ENCODE data around the gene ASCL2. TPM values are rescaled to one million over a fixed set of nuclear protein-coding genes. Genes with fewer than 3 reads are reported as not detected.
A peak's percentile ranks its signal among the peaks of the same experiment; 100 is the strongest.

Gene ASCL2
- total RNA-seq, 1 donor from 2014 or later: 0.96 TPM

- Mint-ChIP-seq H3K27me3 (no peaks in the 10 kb centered on the region), H3K4me1 (peaks cover 33% of the 10 kb centered on the region), H3K4me3 (no peak overlapping the region), H3K27ac (no peak overlapping the region), H3K9me3 (no peaks in the 10 kb centered on the region), H3K36me3 (ENCODE audit: low read depth) (no peaks in the 10 kb centered on the region)
- no peak for DNase-seq
- intact Hi-C loops (cut with micrococcal nuclease): loop anchor here (1.0 to 10.0 kb wide), 3 partner anchors 73 to 230 kb away; partner anchors contain the start of gene CD81
Observed at GRCh38 chr11:2304506-2305139, 34.2 kb upstream of the ASCL2 start.

- DNase-seq: no peak
- Mint-ChIP-seq H3K27me3 (no peaks in the 10 kb centered on the region), H3K4me3 (peak overlapping the region; percentile 95), H3K36me3 (ENCODE audit: low read depth) (no peaks in the 10 kb centered on the region), H3K27ac (no peak overlapping the region), H3K4me1 (peaks cover 36% of the 10 kb centered on the region), H3K9me3 (no peaks in the 10 kb centered on the region)
- intact Hi-C loops (cut with micrococcal nuclease): loop anchor here (5.0 to 10.0 kb wide), 2 partner anchors 73 to 231 kb away; partner anchors contain the start of gene CD81
Observed at GRCh38 chr11:2303627-2304505, 33.5 kb upstream of the ASCL2 start.

GRCh38 chr11:2302896-2303626 is 32.7 kb upstream of the ASCL2 start:
- Mint-ChIP-seq H3K27me3 (no peaks in the 10 kb centered on the region), H3K36me3 (ENCODE audit: low read depth) (no peaks in the 10 kb centered on the region), H3K4me3 (peak overlapping the region; percentile 95), H3K27ac (peak overlapping the region; percentile 73), H3K9me3 (no peaks in the 10 kb centered on the region), H3K4me1 (peaks cover 36% of the 10 kb centered on the region)
- intact Hi-C loops (cut with micrococcal nuclease): loop anchor here (5.0 to 10.0 kb wide), 2 partner anchors 74 to 232 kb away; partner anchors contain the start of gene CD81
- DNase-seq: peak; percentile 60

- H3K4me3 Mint-ChIP-seq: peak overlapping the region; percentile 95
- H3K27ac Mint-ChIP-seq: peak overlapping the region; percentile 73
- peak; percentile 70 for DNase-seq
- peaks cover 36% of the 10 kb centered on the region for H3K4me1 Mint-ChIP-seq
- H3K27me3 Mint-ChIP-seq: no peaks in the 10 kb centered on the region
- peaks cover under 1% of the 10 kb centered on the region for H3K36me3 Mint-ChIP-seq (ENCODE audit: low read depth)
- intact Hi-C loops (cut with micrococcal nuclease): loop anchor here (5.0 to 10.0 kb wide), 2 partner anchors 75 to 232 kb away; partner anchors contain the start of gene CD81
- no peaks in the 10 kb centered on the region for H3K9me3 Mint-ChIP-seq
Observed at GRCh38 chr11:2302306-2302895, 32.0 kb upstream of the ASCL2 start.

GRCh38 chr11:2301631-2302305 is 31.4 kb upstream of the ASCL2 start, which contains the start of the genes C11orf21 and TSPAN32:
Gene C11orf21 (minus strand): TSS chr11:2301918. CDS start chr11:2301808, 110 bp downstream.
Gene TSPAN32 (plus strand): TSS chr11:2302013. CDS start chr11:2302150, 137 bp downstream.
- DNase-seq: peak; percentile 90
- H3K4me3 Mint-ChIP-seq: peak within 1 kb of the TSS; percentile 95
- H3K9me3 Mint-ChIP-seq: no peaks in the 10 kb centered on the region
- H3K27ac Mint-ChIP-seq: peak within 1 kb of the TSS; percentile 92
- H3K36me3 Mint-ChIP-seq (ENCODE audit: low read depth): peaks cover 2% of the 10 kb centered on the region
- H3K27me3 Mint-ChIP-seq: no peaks in the 10 kb centered on the region
- peaks cover 36% of the 10 kb centered on the region for H3K4me1 Mint-ChIP-seq
- intact Hi-C loops (cut with micrococcal nuclease): loop anchor here (5.0 to 10.0 kb wide), 2 partner anchors 76 to 233 kb away; partner anchors contain the start of gene CD81

GRCh38 chr11:2300936-2301630 is 30.7 kb upstream of the ASCL2 start:
- Mint-ChIP-seq H3K9me3 (no peaks in the 10 kb centered on the region), H3K27ac (peak overlapping the region; percentile 92), H3K4me3 (peak overlapping the region; percentile 95), H3K27me3 (no peaks in the 10 kb centered on the region), H3K36me3 (ENCODE audit: low read depth) (peaks cover 2% of the 10 kb centered on the region), H3K4me1 (peaks cover 31% of the 10 kb centered on the region)
- intact Hi-C loops (cut with micrococcal nuclease): loop anchor here (5.0 to 10.0 kb wide), 2 partner anchors 76 to 234 kb away; partner anchors contain the start of gene CD81
- DNase-seq: no peak

- Mint-ChIP-seq H3K27ac (peak overlapping the region; percentile 32), H3K27me3 (no peaks in the 10 kb centered on the region), H3K4me3 (peak overlapping the region; percentile 95), H3K4me1 (peaks cover 24% of the 10 kb centered on the region), H3K9me3 (no peaks in the 10 kb centered on the region), H3K36me3 (ENCODE audit: low read depth) (peaks cover 2% of the 10 kb centered on the region)
- intact Hi-C loops (cut with micrococcal nuclease): loop anchor here (5.0 to 10.0 kb wide), 2 partner anchors 77 to 234 kb away; partner anchors contain the start of gene CD81
- peak; percentile 70 for DNase-seq
Observed at GRCh38 chr11:2300290-2300935, 30.0 kb upstream of the ASCL2 start.

- peaks cover 2% of the 10 kb centered on the region for H3K36me3 Mint-ChIP-seq (ENCODE audit: low read depth)
Observed at GRCh38 chr11:2299773-2300172, 29.4 kb upstream of the ASCL2 start.

GRCh38 chr11:2298795-2299761 is 28.7 kb upstream of the ASCL2 start:
- Mint-ChIP-seq H3K4me1 (peaks cover 20% of the 10 kb centered on the region), H3K36me3 (ENCODE audit: low read depth) (peaks cover 2% of the 10 kb centered on the region), H3K9me3 (no peaks in the 10 kb centered on the region), H3K27me3 (peaks cover 3% of the 10 kb centered on the region), H3K27ac (no peak overlapping the region), H3K4me3 (peak overlapping the region; percentile 70)
- DNase-seq: no peak
- intact Hi-C loops (cut with micrococcal nuclease): loop anchor here (1.0 kb wide), 1 partner anchor 102 kb away; no protein-coding TSS in a partner anchor

More at GRCh38 chr11:2299773-2300172, 29.4 kb upstream of the ASCL2 start:
- no peak for DNase-seq
- intact Hi-C loops (cut with micrococcal nuclease): loop anchor here (1.0 to 10.0 kb wide), 3 partner anchors 78 to 235 kb away; partner anchors contain the start of gene CD81
- Mint-ChIP-seq H3K4me3 (peak overlapping the region; percentile 70), H3K9me3 (no peaks in the 10 kb centered on the region), H3K27ac (no peak overlapping the region), H3K27me3 (peaks cover under 1% of the 10 kb centered on the region), H3K4me1 (peaks cover 22% of the 10 kb centered on the region)

GRCh38 chr11:2298131-2298794 is 27.9 kb upstream of the ASCL2 start:
- intact Hi-C loops (cut with micrococcal nuclease): no loop called here
- DNase-seq: no peak
- Mint-ChIP-seq H3K36me3 (ENCODE audit: low read depth) (peaks cover 2% of the 10 kb centered on the region), H3K27ac (no peak overlapping the region), H3K9me3 (no peaks in the 10 kb centered on the region), H3K4me1 (peaks cover 19% of the 10 kb centered on the region), H3K27me3 (peaks cover 7% of the 10 kb centered on the region), H3K4me3 (no peak overlapping the region)
